CD14-positive monocyte (primary cell): ENCODE measurements around the gene ETS1. TPM values are rescaled to one million over a fixed set of nuclear protein-coding genes. Genes with fewer than 3 reads are reported as not detected.

Experiments used
- DNase-seq, 3 donors: peaks; one replicate each; pipeline ENCODE4 v3.0.0-alpha.2; 2011 to 2022
- H2AFZ ChIP-seq: 2 replicates; pipeline ENCODE4 v1.6.0; 2012; ENCODE audit warnings: mild to moderate bottlenecking, low read depth, low read length, inconsistent platforms; ENCODE audit not compliant: insufficient read depth, poor library complexity, severe bottlenecking
- H3K27ac ChIP-seq, 2 donors: 1 replicate in 1 of 2; 2 replicates in 1 of 2; pipeline ENCODE4 v1.5.1; 2012 to 2013; ENCODE audit warnings: low read length in 2 of 2, control low read depth in 1 of 2, inconsistent platforms in 1 of 2, low read depth in 1 of 2, mild to moderate bottlenecking in 1 of 2
- H3K27me3 ChIP-seq, 2 donors: one replicate each; pipeline versions ENCODE4 v1.6.0 to v1.6.1; 2011 to 2013; ENCODE audit warnings: low read length in 2 of 2; ENCODE audit not compliant: control insufficient read depth in 2 of 2, insufficient read depth in 2 of 2
- H3K36me3 ChIP-seq, 2 donors: replicated peaks in 1 of 2; 1 replicate in 1 of 2; 2 replicates in 1 of 2; pipeline versions ENCODE4 v1.5.1 to v1.6.1; 2012 to 2013; ENCODE audit warnings: low read length in 2 of 2, control low read depth in 1 of 2, inconsistent platforms in 1 of 2, mild to moderate bottlenecking in 1 of 2; ENCODE audit not compliant: insufficient read depth in 2 of 2, control insufficient read depth in 1 of 2
- H3K4me1 ChIP-seq, 2 donors: 1 replicate in 1 of 2; 2 replicates in 1 of 2; pipeline versions ENCODE4 v1.5.1 to v1.6.1; 2012 to 2013; ENCODE audit warnings: low read length in 2 of 2, control low read depth in 1 of 2, inconsistent platforms in 1 of 2, mild to moderate bottlenecking in 1 of 2, moderate library complexity in 1 of 2; ENCODE audit not compliant: insufficient read depth in 2 of 2, control insufficient read depth in 1 of 2
- H3K4me2 ChIP-seq: replicated peaks from 2 replicates; pipeline ENCODE3; 2012; ENCODE audit warnings: low read length, moderate library complexity, mild to moderate bottlenecking; ENCODE audit not compliant: poor library complexity, severe bottlenecking; ENCODE audit errors: extremely low read depth
- H3K4me3 ChIP-seq, 3 experiments: fragments of 200-600 bp in 1 of 3; sonication (generic) in 1 of 3; replicated peaks in 1 of 3; 1 replicate in 2 of 3; 2 replicates in 1 of 3; pipeline ENCODE4 v1.5.1; 2011 to 2013; ENCODE audit warnings: low read length in 3 of 3, mild to moderate bottlenecking in 3 of 3, control low read depth in 2 of 3, low read depth in 2 of 3, inconsistent platforms in 1 of 3, moderate library complexity in 1 of 3
- H3K79me2 ChIP-seq: 2 replicates; pipeline ENCODE4 v1.6.0; 2012; ENCODE audit warnings: mild to moderate bottlenecking, control low read depth, inconsistent platforms, low read length, moderate library complexity; ENCODE audit not compliant: insufficient read depth
- H3K9ac ChIP-seq: 2 replicates; pipeline ENCODE4 v1.6.0; 2017; ENCODE audit warnings: low read length, mild to moderate bottlenecking; ENCODE audit not compliant: insufficient read depth, poor library complexity, severe bottlenecking
- H3K9me3 ChIP-seq, 2 donors: replicated peaks in 1 of 2; 1 replicate in 1 of 2; 2 replicates in 1 of 2; pipeline versions ENCODE4 v1.5.1 to v1.6.1; 2012 to 2013; ENCODE audit warnings: low read length in 2 of 2, control low read depth in 1 of 2; ENCODE audit not compliant: control insufficient read depth in 1 of 2, insufficient read depth in 1 of 2
- H4K20me1 ChIP-seq: 2 replicates; pipeline ENCODE4 v1.6.0; 2012; ENCODE audit warnings: mild to moderate bottlenecking, low read length, control low read depth, moderate library complexity; ENCODE audit not compliant: insufficient read depth
- H3K27ac Mint-ChIP-seq, 7 donors: one replicate each; pipeline ENCODE4 v1.8.0; 2020; ENCODE audit warnings: mild to moderate bottlenecking in 7 of 7, mixed read lengths in 7 of 7, moderate library complexity in 6 of 7, inconsistent platforms in 2 of 7
- H3K27me3 Mint-ChIP-seq, 3 donors: one replicate each; pipeline ENCODE4 v1.8.0; 2021 to 2022; ENCODE audit warnings: low read depth in 3 of 3, mild to moderate bottlenecking in 3 of 3, mixed read lengths in 3 of 3, moderate library complexity in 3 of 3, inconsistent platforms in 1 of 3
- H3K36me3 Mint-ChIP-seq, 2 donors: one replicate each; pipeline ENCODE4 v1.8.0; 2020; ENCODE audit warnings: mixed read lengths in 2 of 2, inconsistent platforms in 1 of 2, mild to moderate bottlenecking in 1 of 2
- H3K4me1 Mint-ChIP-seq: one replicate; pipeline ENCODE4 v1.8.0; 2020; ENCODE audit warnings: mild to moderate bottlenecking, mixed read lengths
- H3K4me3 Mint-ChIP-seq, 2 donors: one replicate each; pipeline ENCODE4 v1.8.0; 2020; ENCODE audit warnings: mild to moderate bottlenecking in 2 of 2, mixed read lengths in 2 of 2, moderate library complexity in 1 of 2
- H3K9me3 Mint-ChIP-seq, 7 donors: one replicate each; pipeline ENCODE4 v1.8.0; 2020 to 2022; ENCODE audit warnings: mixed read lengths in 7 of 7, mild to moderate bottlenecking in 6 of 7, moderate library complexity in 6 of 7, inconsistent platforms in 2 of 7
- CTCF ChIP-seq: fragments of 200-600 bp; IDR thresholded peaks from one replicate; pipeline ENCODE4 v1.8.0; 2022; ENCODE audit warnings: antibody characterized with exemption, mild to moderate bottlenecking
- WGBS: methylation state at CpG from one replicate; pipeline ENCODE4 v1.1.5; 2013; ENCODE audit warnings: missing lambda C conversion rate; ENCODE audit not compliant: insufficient coverage; 5-methylcytosine and 5-hydroxymethylcytosine counted together
- intact Hi-C, 2 donors: fragments of 100-400 bp; cut with micrococcal nuclease; formaldehyde crosslinking; loops; one replicate each; pipeline versions ENCODE4 v1.15.0 to v1.15.1; 2023
- polyA plus RNA-seq, 3 donors: library from polyadenylated mRNA; depleted of rRNA in 1 of 3; unstranded in 2 of 3; stranded (reverse) in 1 of 3; fragments of 300-500 nt in 2 of 3; fragments of >200 nt in 1 of 3; fragmentation: Illumina TruSeq in 2 of 3; gene quantifications; 1 replicate in 2 of 3; 2 replicates in 1 of 3; pipeline ENCODE4 v1.2.3, GENCODE V29; 2012 to 2021

Gene ETS1
- polyA plus RNA-seq, 3 donors, result 0.67 to 1.6 (median 1.6) TPM

DNA sequence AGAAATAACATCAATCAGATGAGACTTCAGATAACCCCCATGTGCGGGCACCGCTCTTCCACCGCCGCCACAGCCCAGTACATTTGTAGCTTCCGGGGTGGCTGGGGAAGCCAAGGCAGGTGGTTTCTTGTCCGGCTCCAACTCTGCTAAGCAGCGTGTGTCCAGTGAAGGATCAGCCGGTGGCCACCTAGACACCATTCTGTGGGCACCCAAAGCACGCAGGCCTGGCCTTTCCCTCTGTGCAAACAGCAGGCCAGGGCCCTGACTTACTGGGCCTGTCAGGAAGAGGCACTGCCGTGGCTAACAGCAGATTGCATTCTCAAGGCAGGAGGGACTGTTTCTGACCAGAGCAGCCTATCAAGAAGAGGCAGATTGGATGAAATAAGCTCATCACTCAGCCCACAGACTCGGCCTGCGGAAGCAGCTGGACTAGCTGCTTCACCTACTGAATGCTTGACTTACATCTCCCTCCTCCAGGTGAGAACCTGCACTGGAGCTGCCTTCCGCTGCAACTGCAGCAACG is 74.8 kb downstream of the ETS1 start:
- peaks cover 3 to 19% of the 10 kb centered on the region in 2 donors for H3K36me3 Mint-ChIP-seq
- no peak overlapping the region for H3K4me3 ChIP-seq
- no peaks in the 10 kb centered on the region for H3K9me3 Mint-ChIP-seq
- no peaks in the 10 kb centered on the region for H3K79me2 ChIP-seq
- no peak overlapping the region for H3K9ac ChIP-seq
- no peak overlapping the region for H3K4me3 Mint-ChIP-seq
- WGBS, result 88% methylated on average over 12 of the region's 14 CpGs
- TF ChIP-seq CTCF, result no peak
- H3K4me1 Mint-ChIP-seq, result peaks cover 2% of the 10 kb centered on the region
- no peaks in the 10 kb centered on the region for H3K36me3 ChIP-seq
- H4K20me1 ChIP-seq, result no peaks in the 10 kb centered on the region
- H2AFZ ChIP-seq, result no peak overlapping the region
- peaks cover 1 to 7% (median 7%) of the 10 kb centered on the region in 3 donors for H3K27me3 Mint-ChIP-seq
- no peak overlapping the region for H3K4me2 ChIP-seq
- H3K27ac Mint-ChIP-seq, result peak overlapping the region in 1 of 7 donors; percentile 51
- H3K27ac ChIP-seq, result no peak overlapping the region
- intact Hi-C loops, result no loop called here
- H3K27me3 ChIP-seq, result peaks cover under 1 to 2% of the 10 kb centered on the region in 2 donors
- no peaks in the 10 kb centered on the region for H3K4me1 ChIP-seq
- no peaks in the 10 kb centered on the region for H3K9me3 ChIP-seq
- no peak for DNase-seq

DNA sequence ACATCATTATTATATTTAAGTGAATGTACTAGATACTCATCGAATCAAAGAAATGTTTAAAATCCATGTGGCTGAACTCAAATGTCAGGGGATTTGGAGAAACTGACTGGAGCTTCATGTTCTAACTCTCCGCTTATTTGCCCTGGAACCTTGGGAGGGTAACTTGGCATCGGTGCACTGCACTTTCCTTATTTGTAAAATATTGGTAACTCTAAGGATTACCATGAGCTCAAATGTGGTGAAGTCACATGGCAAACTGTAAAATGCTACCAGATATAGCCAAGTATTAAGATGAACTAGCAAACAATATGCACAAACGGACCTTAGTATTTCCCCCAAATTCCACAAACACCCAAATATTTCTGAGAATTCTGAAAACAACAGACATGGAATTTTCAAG is 75.6 kb downstream of the ETS1 start:
- Histone ChIP-seq H3K9me3 (no peaks in the 10 kb centered on the region), H3K9ac (no peak overlapping the region), H3K79me2 (no peaks in the 10 kb centered on the region), H3K4me3 (no peak overlapping the region), H3K36me3 (no peaks in the 10 kb centered on the region), H3K4me2 (no peak overlapping the region), H3K27me3 (peaks cover 4 to 9% of the 10 kb centered on the region in 2 donors), H4K20me1 (no peaks in the 10 kb centered on the region), H3K27ac (no peak overlapping the region), H3K4me1 (peaks cover 6 to 7% of the 10 kb centered on the region in 2 donors), H2AFZ (no peak overlapping the region)
- no peak for DNase-seq
- peaks cover 0 to 2% (median 0%) of the 10 kb centered on the region in 7 donors for H3K9me3 Mint-ChIP-seq
- no peak overlapping the region for H3K27ac Mint-ChIP-seq
- H3K36me3 Mint-ChIP-seq, result peaks cover 0 to 18% of the 10 kb centered on the region in 2 donors
- intact Hi-C loops, result no loop called here
- no peak overlapping the region for H3K4me3 Mint-ChIP-seq
- H3K27me3 Mint-ChIP-seq, result peaks cover 8 to 15% (median 14%) of the 10 kb centered on the region in 3 donors
- no peak for TF ChIP-seq CTCF
- H3K4me1 Mint-ChIP-seq, result peaks cover 10% of the 10 kb centered on the region
- WGBS, result 88% methylated on average over 1 of the region's 4 CpGs
